Measurements from ENCODE around the gene CD8A.

Gene CD8A

GRCh38 chr2:86808315-86809161 lies 17.8 kb upstream of the CD8A start:
- DNase-seq, result peak; percentile 96

DNA sequence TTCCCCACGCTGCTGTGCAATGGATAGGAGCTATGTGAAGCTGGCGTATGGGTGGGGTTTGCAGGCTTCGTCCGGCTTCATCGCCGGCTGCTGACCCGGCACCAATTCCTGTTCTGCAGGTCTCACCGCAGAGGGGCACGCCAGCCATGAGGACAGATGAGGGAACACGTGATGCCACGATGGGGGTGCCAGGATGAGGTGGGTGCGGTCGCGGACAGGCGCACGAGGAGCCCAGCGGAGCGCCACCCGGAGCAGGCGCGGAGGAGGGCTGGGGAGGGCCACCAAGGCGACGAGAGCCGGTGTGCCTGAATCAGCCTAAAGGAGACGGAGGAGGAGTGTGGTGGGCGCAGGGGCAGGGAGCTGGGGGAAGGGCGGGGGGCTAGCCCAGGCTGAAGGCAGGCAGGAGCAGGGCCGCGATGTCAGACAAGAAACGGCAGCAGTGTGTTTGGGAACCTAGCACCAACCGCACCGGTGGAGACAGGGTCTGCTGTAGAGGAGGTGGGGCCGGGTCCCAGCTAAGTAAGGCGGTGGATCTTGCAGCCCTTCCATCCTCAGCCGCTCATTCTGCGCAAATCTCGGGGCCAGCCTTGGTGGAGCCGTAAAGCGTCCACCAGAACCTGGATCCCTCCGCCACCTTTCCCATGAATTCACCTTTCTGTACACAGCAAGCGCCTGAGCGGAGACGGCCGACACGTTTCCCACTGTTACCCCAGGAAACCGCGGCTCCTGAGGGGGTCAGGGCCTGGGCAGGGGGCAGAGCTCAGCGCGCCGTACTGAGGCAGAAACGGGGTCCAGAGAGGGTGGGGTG lies 17.0 kb upstream of the CD8A start:
- DNase-seq, result peak; percentile 86

DNA sequence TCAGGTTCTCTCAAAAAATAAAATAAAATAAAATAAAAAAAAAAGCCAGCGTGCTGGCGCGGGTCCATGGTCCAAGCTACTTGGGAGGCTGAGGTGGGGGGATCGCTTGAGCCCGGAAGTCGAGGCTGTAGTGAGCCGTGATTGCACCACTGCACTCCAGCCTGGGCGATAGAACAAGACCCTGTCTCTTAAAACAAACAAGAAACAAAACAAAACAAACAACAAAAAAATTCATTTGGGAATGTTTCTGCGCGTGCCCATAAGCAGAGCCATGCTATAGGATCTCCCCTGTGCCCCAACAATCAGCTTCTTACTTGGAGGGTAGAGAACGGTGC lies 16.4 kb upstream of the CD8A start:
- DNase-seq, result no peak

DNA sequence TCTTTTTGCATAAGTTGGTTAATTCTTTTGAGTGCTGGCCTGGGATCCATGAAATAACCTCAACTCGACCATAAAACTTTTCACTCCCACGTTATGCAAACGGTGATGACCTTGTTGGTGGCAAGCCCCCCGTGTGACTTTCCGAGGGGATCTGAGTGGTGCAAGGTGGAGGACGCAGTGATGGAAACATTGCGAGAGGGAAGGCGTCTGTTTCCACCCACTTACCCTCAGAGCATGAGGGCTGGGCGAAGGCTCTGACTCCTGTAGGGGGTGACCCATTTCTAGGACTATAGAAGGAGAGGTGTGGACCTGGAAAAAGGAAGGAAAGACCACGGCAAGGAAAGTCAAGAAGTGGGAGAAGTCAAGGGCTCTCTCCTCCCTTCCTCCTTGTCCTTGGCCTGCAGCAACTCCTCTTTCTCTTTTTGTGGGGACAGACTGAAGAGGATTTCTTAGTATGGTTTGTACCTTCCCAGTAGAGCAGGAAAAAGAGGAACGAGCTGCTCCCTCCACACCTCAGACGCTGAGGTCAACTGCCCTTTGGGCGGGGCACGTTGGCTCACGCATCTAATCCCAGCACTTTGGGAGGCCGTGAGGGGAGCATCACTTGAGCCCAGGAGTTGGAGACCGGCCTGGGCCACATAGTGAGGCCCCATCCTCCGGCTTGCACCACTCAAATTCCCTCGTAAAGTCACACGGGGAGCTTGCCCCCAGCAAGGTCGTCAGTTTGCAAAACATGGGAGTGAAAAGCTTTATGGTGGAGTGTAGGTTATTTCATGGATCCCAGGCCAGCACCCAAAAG lies 15.5 kb upstream of the CD8A start:
- DNase-seq, result no peak

- no peak for DNase-seq
Measured at GRCh38 chr2:86800856-86801567, 10.3 kb upstream of the CD8A start.

DNA sequence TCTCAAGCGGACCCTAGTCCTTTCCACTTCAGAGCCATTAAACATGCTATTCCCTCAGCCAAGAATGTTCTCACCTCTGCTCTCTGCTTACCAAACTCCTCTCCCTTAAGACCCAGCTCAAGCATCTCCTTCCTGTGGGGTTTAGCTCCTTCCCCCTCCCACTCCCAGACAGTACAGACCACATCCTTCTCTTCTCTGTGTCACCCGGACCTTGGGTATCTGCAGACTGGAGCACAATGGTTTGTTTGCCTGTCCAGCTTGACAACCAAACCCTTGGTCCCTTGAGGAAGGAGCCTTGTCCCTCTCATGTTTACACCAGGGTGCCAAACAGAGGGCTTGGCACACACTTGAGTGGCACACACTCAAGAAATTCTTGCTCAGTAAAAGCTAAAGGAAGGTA lies 4.1 kb upstream of the CD8A start:
- DNase-seq, result no peak

GRCh38 chr2:86793752-86794151 lies 3.0 kb upstream of the CD8A start:
- no peak for DNase-seq

GRCh38 chr2:86791573-86791972 lies 860 bp upstream of the CD8A start:
- DNase-seq, result no peak

GRCh38 chr2:86790134-86790675 lies 508 bp downstream of the CD8A start:
- peak; percentile 60 for DNase-seq

DNA sequence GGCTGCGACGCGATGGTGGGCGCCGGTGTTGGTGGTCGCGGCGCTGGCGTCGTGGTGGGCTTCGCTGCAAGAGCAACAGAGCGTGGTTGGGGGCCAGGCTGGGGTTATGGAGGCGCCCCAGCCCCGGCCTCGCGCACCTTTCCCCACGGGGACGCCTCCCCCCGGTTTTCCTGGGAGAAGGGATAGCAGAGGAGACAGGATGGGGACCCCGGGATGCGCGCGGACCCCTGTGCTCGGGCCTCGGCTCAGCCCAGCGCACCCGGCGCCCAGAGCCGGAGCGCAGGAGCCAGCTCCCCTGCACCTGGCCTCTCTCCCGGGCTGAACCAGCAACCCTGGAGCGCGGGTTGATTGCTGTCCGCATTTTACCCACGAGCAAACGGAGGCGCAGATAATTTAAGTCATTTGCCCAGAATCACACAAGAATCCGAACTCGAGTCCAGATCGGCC lies 1.0 kb downstream of the CD8A start:
- DNase-seq, result peak; percentile 61

GRCh38 chr2:86788881-86789686 lies 1.6 kb downstream of the CD8A start:
- DNase-seq, result peak; percentile 80

DNA sequence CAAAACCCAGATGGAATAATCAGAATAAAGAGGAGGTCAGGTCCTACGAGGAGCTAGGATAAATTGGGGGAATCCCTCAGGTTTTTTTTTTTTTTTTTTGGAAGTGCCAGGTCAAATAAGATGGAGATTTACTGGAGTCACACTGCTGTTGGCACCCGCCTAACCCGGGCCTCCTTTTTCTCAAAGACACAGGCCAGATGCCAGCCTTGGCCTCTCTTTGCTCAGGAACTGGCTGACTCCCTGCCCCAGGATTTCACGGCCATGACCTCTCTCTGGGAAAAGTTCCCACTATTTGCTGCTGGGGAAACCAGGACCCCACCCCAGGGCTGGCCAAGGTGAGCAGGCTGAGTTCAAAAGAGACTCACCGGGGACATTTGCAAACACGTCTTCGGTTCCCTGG lies 2.5 kb downstream of the CD8A start:
- DNase-seq, result no peak

DNA sequence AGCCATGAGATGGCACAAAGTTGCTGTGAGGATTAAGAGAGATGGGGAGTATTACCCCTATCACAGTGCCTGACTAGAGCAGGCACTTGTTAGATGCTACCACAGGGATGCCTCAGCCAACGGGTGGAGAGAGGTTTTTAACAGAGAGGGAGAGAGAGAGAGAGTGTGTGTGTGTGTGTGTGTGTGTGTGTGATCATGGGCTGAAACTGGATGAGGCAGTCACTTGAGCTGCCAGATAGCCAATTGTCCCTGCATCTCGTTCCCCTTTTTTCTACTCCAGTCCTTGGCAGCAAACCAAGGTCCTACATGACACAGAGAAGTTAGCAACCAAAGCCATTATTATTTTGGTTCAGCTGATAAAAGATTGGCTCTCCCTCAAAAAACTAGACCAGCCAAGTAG lies 3.0 kb downstream of the CD8A start:
- peak; percentile 15 for DNase-seq

DNA sequence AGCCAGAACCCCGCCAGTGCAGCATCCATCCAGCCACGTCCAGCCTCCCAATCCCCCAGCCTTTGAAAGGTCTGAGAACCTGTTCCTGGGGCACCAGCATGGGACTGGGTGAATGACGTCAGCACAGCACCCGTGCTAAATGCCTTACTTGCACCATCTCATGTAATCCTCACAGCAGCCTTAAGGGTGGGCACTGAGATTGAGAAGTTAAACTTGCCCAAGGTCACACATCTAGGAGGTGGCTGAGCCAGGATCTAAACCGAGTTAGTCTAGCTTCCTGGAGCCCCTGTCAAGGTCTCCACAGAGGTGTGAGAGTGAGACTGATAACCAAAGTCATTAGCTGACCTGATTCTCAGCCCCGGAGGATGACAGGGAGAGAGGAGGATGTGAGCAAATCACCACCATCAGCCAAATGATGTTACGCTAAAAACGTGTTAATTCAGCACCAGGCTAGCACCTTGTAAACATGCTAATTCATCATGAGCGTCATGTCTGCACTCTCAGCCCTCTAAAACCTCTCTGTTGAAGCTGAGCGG lies 4.6 kb downstream of the CD8A start:
- no peak for DNase-seq

DNA sequence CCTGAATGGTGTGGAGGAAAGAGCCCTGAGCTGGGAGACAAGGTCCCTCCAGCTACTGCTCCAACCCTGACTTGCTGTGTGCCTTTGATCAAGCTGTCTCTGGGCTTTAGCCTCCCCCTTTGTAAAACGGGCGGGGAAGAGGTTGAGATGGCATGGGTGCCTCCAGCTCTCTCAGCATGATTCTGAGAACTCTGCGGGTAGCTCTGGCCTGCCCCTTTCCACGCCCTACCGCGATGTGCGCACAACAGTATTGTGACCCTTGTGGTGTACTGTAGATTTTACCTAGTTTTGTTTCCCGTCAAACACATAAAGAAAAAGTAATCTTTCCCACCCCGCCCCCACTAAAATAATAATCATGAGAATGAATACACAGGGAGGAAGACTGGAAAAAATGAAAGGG lies 5.3 kb downstream of the CD8A start:
- DNase-seq, result no peak

- DNase-seq, result no peak
Measured at GRCh38 chr2:86783615-86784339, 6.9 kb downstream of the CD8A start.

DNA sequence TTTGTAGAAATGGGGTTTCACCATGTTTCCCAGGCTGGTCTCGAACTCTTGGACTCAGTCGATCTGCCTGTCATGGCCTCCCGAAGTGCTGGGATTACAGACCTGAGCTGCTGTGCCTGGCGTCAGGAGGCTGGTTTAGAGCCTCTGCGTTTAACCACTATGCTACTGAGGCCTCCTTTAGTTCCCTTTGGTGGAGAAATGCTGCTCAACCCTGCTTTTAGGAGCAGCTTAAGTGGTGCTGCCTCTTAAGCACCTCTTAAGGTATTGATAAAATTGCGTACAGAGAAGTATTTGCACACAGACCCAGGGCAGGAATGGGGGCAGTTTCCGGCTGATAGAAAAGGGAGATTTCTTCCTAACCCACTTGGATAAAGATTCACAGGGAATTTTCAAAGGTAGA lies 8.0 kb downstream of the CD8A start:
- DNase-seq, result no peak

DNA sequence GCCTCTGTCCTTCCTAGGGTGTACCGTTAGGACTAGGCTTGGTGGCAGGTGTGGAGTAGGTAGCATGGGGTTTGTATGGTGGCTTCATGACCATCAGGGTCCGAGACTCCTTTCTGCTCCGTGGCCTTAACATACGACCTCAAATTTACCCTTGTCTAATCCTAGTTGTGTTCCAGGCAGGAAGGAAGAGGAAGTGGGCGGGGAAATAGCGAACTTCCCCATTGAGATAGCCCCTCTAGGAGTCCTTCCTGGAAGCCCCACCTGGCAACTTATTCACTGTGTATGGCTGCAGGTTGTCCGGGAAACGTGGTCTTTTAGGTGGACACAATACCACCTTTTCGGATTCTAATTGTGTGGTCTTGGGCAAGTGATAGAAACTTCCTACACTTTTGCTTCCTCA lies 9.3 kb downstream of the CD8A start:
- DNase-seq, result no peak

GRCh38 chr2:86779971-86780370 lies 10.7 kb downstream of the CD8A start:
- DNase-seq, result no peak

DNA sequence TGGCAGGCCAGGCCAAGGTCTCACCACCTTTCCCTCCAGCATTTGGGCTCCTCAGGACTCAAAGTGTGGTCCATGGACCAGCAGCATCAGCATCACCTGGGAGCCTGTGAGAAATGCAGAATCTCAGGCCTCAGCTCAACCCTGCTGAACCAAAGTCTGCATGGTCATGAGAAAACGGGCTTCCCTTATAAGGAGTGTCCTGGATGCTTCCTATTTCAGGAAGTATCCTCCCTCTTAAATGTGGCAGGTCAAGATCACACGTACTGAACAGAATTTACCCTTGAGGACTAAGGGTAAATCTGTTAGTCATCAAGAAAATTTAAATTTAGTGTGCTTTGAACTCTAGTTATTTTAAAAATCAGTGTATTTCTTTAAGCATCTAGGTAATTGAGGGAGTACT lies 11.8 kb downstream of the CD8A start:
- DNase-seq, result no peak

GRCh38 chr2:86776532-86776931 lies 14.2 kb downstream of the CD8A start:
- DNase-seq, result no peak

Data from retina (tissue), 1 donor.